Keratinocyte (primary cell): ENCODE results near the gene ADIG. TPM values are rescaled to one million over a fixed set of nuclear protein-coding genes. Genes with fewer than 3 reads are reported as not detected.

Source experiments
- DNase-seq: peaks from one replicate; pipeline ENCODE4 v3.0.0-alpha.2; 2011; ENCODE audit warnings: low read depth, missing footprints, low spot score
- FAIRE-seq: peaks from 2 replicates; lab custom pipeline; 2011; peaks lifted over from hg19 to GRCh38; lab: Jason Lieb, UNC
- H2AFZ ChIP-seq: 2 replicates; pipeline ENCODE4 v1.6.0; 2012; ENCODE audit warnings: low read length, control low read depth, inconsistent platforms; ENCODE audit not compliant: control insufficient read depth
- H3K27ac ChIP-seq: 2 replicates; pipeline ENCODE4 v1.5.1; 2011; ENCODE audit warnings: low read length; ENCODE audit not compliant: control insufficient read depth, insufficient read depth
- H3K27me3 ChIP-seq: 3 replicates; pipeline ENCODE4 v1.6.0; 2011; ENCODE audit warnings: low read length; ENCODE audit not compliant: control insufficient read depth, insufficient read depth; ENCODE audit errors: extremely low read depth
- H3K36me3 ChIP-seq, 2 experiments: 2 replicates in 1 of 2; 3 replicates in 1 of 2; pipeline ENCODE4 v1.5.1; 2011; ENCODE audit warnings: low read length in 2 of 2, mild to moderate bottlenecking in 1 of 2; ENCODE audit not compliant: control insufficient read depth in 2 of 2, insufficient read depth in 2 of 2; ENCODE audit errors: extremely low read depth in 1 of 2
- H3K4me1 ChIP-seq: 3 replicates; pipeline ENCODE4 v1.5.1; 2011; ENCODE audit warnings: low read length; ENCODE audit not compliant: control insufficient read depth, insufficient read depth; ENCODE audit errors: extremely low read depth
- H3K4me2 ChIP-seq: 3 replicates; pipeline ENCODE4 v1.6.0; 2011; ENCODE audit warnings: low read depth, low read length; ENCODE audit not compliant: control insufficient read depth, insufficient read depth; ENCODE audit errors: extremely low read depth
- H3K4me3 ChIP-seq, 3 experiments: fragments of 200-600 bp in 1 of 3; sonication (generic) in 1 of 3; 2 replicates in 2 of 3; 3 replicates in 1 of 3; pipeline ENCODE4 v1.5.1; 2011 to 2016; ENCODE audit warnings: low read length in 3 of 3, mild to moderate bottlenecking in 3 of 3, control low read depth in 2 of 3, inconsistent platforms in 1 of 3, low read depth in 1 of 3, mixed read lengths in 1 of 3, mixed run types in 1 of 3, moderate library complexity in 1 of 3; ENCODE audit not compliant: control insufficient read depth in 2 of 3, insufficient read depth in 2 of 3; ENCODE audit errors: extremely low read depth in 1 of 3
- H3K79me2 ChIP-seq: 2 replicates; pipeline ENCODE4 v1.6.0; 2012; ENCODE audit warnings: low read length; ENCODE audit not compliant: control insufficient read depth, insufficient read depth
- H3K9ac ChIP-seq: 3 replicates; pipeline ENCODE4 v1.6.0; 2011; ENCODE audit warnings: low read length; ENCODE audit not compliant: control insufficient read depth, insufficient read depth; ENCODE audit errors: extremely low read depth
- H3K9me1 ChIP-seq: 3 replicates; pipeline ENCODE4 v1.6.0; 2011; ENCODE audit warnings: low read length; ENCODE audit not compliant: control insufficient read depth, insufficient read depth; ENCODE audit errors: extremely low read depth
- H3K9me3 ChIP-seq: 2 replicates; pipeline ENCODE4 v1.5.1; 2012; ENCODE audit warnings: low read depth, low read length; ENCODE audit not compliant: control insufficient read depth
- H4K20me1 ChIP-seq: 3 replicates; pipeline ENCODE4 v1.6.0; 2011; ENCODE audit warnings: low read length; ENCODE audit not compliant: control insufficient read depth, insufficient read depth; ENCODE audit errors: extremely low read depth
- CTCF ChIP-seq, 3 experiments: IDR thresholded peaks in 1 of 3; conservative IDR thresholded peaks in 1 of 3; optimal IDR thresholded peaks in 1 of 3; 2 replicates in 2 of 3; 3 replicates in 1 of 3; pipeline versions ENCODE3 to v1.5.1; 2011; ENCODE audit warnings: low read length in 3 of 3, mild to moderate bottlenecking in 3 of 3, moderate library complexity in 2 of 3, control low read depth in 1 of 3, inconsistent platforms in 1 of 3; ENCODE audit not compliant: insufficient read depth in 2 of 3; ENCODE audit errors: extremely low read depth in 1 of 3
- EZH2 ChIP-seq: IDR thresholded peaks from one replicate; pipeline ENCODE4 v1.6.1; 2012; ENCODE audit warnings: inconsistent platforms, mild to moderate bottlenecking, low read length, moderate library complexity
- dilution Hi-C: fragments of 300-500 bp; cut with MboI; formaldehyde crosslinking; loops from one replicate; pipeline ENCODE4 v1.7.0; 2020; ENCODE audit warnings: low sequenced_read_pairs; ENCODE audit not compliant: extremely low pct_ligation_motif_present
- polyA plus RNA-seq, 5 experiments: library from polyadenylated mRNA; depleted of rRNA in 3 of 5; stranded (reverse) in 3 of 5; stranded (forward) in 1 of 5; unstranded in 1 of 5; fragments of >200 nt; gene quantifications; 1 replicate in 1 of 5; 2 replicates in 3 of 5; 3 replicates in 1 of 5; pipeline versions ENCODE4 v1.2.1 to v1.2.3, GENCODE V29; 2011 to 2012; ENCODE audit warnings: missing spikeins in 2 of 5, low read depth in 1 of 5, low replicate concordance in 1 of 5

ADIG gene
- polyA plus RNA-seq, 1 donor (not counting 4 experiments of a cell fraction or from before 2014, with no cell fraction given): not detected

GRCh38 chr20:38589967-38590675 lies 9.1 kb downstream of the ADIG start:
- Histone ChIP-seq H4K20me1 (no peaks in the 10 kb centered on the region), H3K4me1 (no peaks in the 10 kb centered on the region), H3K27ac (no peak overlapping the region), H3K4me3 (no peak overlapping the region), H3K27me3 (peaks cover 6% of the 10 kb centered on the region), H2AFZ (no peak overlapping the region), H3K9me3 (no peaks in the 10 kb centered on the region), H3K36me3 (no peaks in the 10 kb centered on the region), H3K4me2 (no peak overlapping the region), H3K79me2 (no peaks in the 10 kb centered on the region), H3K9me1 (no peaks in the 10 kb centered on the region), H3K9ac (no peak overlapping the region)
- DNase-seq: no peak
- TF ChIP-seq CTCF (optimal IDR thresholded peaks at IDR 0.05 in 1 of 3, IDR thresholded peaks at IDR 0.05 in 1 of 3, conservative IDR thresholded peaks at IDR 0.05 in 1 of 3; ENCODE audit: extremely low read depth in 1 of 3, insufficient read depth in 2 of 3, low read length in 3 of 3) (no peak), EZH2 (no peak)
- FAIRE-seq: no peak
- dilution Hi-C loops: no loop called here

GRCh38 chr20:38590676-38591473 lies 9.9 kb downstream of the ADIG start:
- DNase-seq (no peak), FAIRE-seq (no peak)
- no peak overlapping the region for H2AFZ ChIP-seq

More at GRCh38 chr20:38590676-38591473, 9.9 kb downstream of the ADIG start:
- Histone ChIP-seq H4K20me1 (no peaks in the 10 kb centered on the region), H3K27ac (no peak overlapping the region), H3K4me2 (no peak overlapping the region), H3K4me1 (no peaks in the 10 kb centered on the region), H3K4me3 (no peak overlapping the region), H3K9me1 (no peaks in the 10 kb centered on the region), H3K27me3 (peaks cover 6% of the 10 kb centered on the region), H3K79me2 (no peaks in the 10 kb centered on the region), H3K36me3 (no peaks in the 10 kb centered on the region), H3K9me3 (no peaks in the 10 kb centered on the region), H3K9ac (no peak overlapping the region)
- dilution Hi-C loops: no loop called here
- TF ChIP-seq CTCF (optimal IDR thresholded peaks at IDR 0.05 in 1 of 3, IDR thresholded peaks at IDR 0.05 in 1 of 3, conservative IDR thresholded peaks at IDR 0.05 in 1 of 3; ENCODE audit: extremely low read depth in 1 of 3, insufficient read depth in 2 of 3, low read length in 3 of 3) (no peak), EZH2 (no peak)
